Esophagus (tissue), 2 donors: ENCODE data around the gene ATP5MC2. TPM values are rescaled to one million over a fixed set of nuclear protein-coding genes. Genes with fewer than 3 reads are reported as not detected.

ENCODE experiments used
- H3K27ac ChIP-seq, 2 donors: one replicate each; pipeline ENCODE4 v1.5.1; 2013; ENCODE audit warnings: low read depth in 2 of 2, mild to moderate bottlenecking in 2 of 2, inconsistent platforms in 1 of 2, low read length in 1 of 2, moderate library complexity in 1 of 2
- H3K27me3 ChIP-seq, 2 donors: one replicate each; pipeline ENCODE4 v1.6.1; 2013; ENCODE audit warnings: low read length in 2 of 2, control low read depth in 1 of 2, mild to moderate bottlenecking in 1 of 2; ENCODE audit not compliant: insufficient read depth in 2 of 2, control insufficient read depth in 1 of 2
- H3K36me3 ChIP-seq, 2 donors: one replicate each; pipeline ENCODE4 v1.6.1; 2013; ENCODE audit warnings: low read length in 1 of 2; ENCODE audit not compliant: control insufficient read depth in 2 of 2, insufficient read depth in 2 of 2
- H3K4me1 ChIP-seq, 2 donors: one replicate each; pipeline ENCODE4 v1.6.1; 2013; ENCODE audit warnings: low read length in 1 of 2; ENCODE audit not compliant: control insufficient read depth in 2 of 2, insufficient read depth in 2 of 2
- H3K4me3 ChIP-seq, 2 donors: one replicate each; pipeline ENCODE4 v1.5.1; 2013; ENCODE audit warnings: low read length in 2 of 2, mild to moderate bottlenecking in 2 of 2, low read depth in 1 of 2, moderate library complexity in 1 of 2
- H3K9me3 ChIP-seq, 2 donors: one replicate each; pipeline ENCODE4 v1.6.1; 2013; ENCODE audit warnings: mild to moderate bottlenecking in 2 of 2, low read depth in 1 of 2, low read length in 1 of 2, moderate library complexity in 1 of 2; ENCODE audit not compliant: control insufficient read depth in 2 of 2, insufficient read depth in 1 of 2
- WGBS, 2 donors: extraction: QIAGEN DNeasy Blood & Tissue Kit; methylation state at CpG; one replicate each; pipeline ENCODE4 v1.1.7; 2013; 5-methylcytosine and 5-hydroxymethylcytosine counted together
- polyA plus RNA-seq, 2 donors: library from polyadenylated mRNA; stranded (reverse); fragments of 200-250 nt; gene quantifications; one replicate each; pipeline ENCODE4 v1.2.3, GENCODE V29; 2013
- donor health status: healthy with polysubstance abuse.
- donor health status: Bipolar disorder and iron deficiency.

The ATP5MC2 gene
- polyA plus RNA-seq, 2 donors, result 334 to 466 TPM

DNA sequence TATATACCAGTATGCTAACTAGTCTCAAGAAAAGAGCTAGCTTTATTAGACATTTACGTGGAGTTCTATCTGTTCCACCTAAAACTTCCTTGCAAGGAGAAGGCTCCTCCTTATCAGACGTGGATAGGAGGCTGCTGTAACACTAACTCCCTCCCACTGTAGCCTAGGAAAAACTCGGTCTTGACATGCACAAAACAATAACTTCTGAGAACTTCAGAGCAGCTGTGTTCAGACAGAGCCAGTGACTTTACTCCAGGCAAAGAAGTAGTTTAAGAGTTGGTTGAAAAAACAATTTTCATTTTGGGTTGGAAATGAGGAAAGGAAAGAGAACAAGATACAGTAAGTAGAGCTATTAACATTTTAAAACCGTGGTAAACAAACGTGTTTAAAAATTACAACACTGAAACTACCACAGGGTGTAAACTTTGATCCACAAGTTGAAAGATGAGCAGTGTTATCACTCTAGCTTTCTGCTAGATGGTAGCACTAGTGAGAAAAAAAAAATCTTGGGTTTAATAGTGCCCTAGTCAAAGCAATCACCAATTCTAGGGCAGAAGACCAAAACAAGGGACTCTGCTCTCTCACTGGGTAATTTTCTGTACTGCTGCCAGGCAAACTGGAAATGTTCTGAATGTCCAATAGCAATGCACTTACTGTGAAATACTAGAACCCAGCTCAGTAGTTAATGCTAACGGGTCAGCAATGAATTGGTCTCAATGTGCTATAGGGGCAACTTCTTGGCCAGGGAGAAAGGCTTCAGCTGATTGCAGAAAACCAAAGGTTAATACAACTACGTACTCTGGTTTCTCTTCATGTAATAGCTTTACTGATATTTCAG is 52.1 kb downstream of the ATP5MC2 start:
- H3K9me3 ChIP-seq, result no peaks in the 10 kb centered on the region
- H3K4me3 ChIP-seq, result peak overlapping the region in 1 of 2 donors; percentile 89
- WGBS, 2 donors, result 7 to 10% methylated on average over 7 of the region's 7 CpGs
- no peaks in the 10 kb centered on the region for H3K27me3 ChIP-seq
- H3K36me3 ChIP-seq, result no peaks in the 10 kb centered on the region
- H3K27ac ChIP-seq, result peak overlapping the region; percentile 66
- no peaks in the 10 kb centered on the region for H3K4me1 ChIP-seq

DNA sequence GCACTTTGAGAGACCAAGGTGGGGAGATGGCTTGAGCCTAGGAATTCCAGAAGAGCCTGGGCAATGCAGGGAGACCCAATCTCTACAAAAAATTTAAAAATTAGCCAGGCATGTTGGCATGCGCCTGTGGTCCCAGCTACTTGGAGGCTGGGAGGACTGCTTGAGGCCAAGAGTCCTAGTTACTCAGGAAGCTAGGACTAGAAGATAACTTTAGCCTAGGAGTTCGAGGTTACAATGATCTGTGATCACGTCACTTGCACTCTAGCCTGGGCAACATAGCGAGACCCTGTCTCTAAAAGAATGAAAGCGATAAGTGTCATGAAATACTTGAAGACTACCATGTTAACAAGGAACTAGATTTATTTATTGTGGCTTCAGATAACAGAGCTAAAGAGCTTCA is 53.2 kb downstream of the ATP5MC2 start:
- Histone ChIP-seq H3K9me3 (no peaks in the 10 kb centered on the region), H3K4me1 (no peaks in the 10 kb centered on the region), H3K4me3 (no peak overlapping the region), H3K27me3 (no peaks in the 10 kb centered on the region), H3K27ac (no peak overlapping the region), H3K36me3 (no peaks in the 10 kb centered on the region)
- 91% methylated on average over 5 of the region's 5 CpGs for WGBS, 2 donors

DNA sequence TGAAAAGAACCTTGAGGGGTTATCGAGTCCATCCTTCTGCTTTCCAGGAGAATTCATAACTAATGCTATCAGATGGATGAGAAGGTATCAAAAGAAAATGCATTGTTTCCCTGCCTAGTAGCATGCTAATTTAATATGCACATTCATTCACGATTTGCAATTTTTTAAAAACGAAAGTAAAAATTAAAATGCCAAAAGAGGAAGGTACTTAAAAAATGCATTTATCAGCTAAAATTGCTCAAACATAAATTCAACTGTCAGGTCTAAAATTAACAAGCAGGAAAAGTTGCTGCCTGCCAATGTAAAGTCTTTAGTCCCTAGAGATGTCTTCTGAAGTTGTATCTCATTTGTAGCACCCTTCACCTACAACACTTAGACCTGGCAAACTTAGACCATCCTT is 57.6 kb downstream of the ATP5MC2 start:
- 6 to 18% methylated on average over 3 of the region's 3 CpGs for WGBS, 2 donors
- H3K4me1 ChIP-seq, result no peaks in the 10 kb centered on the region
- no peaks in the 10 kb centered on the region for H3K9me3 ChIP-seq
- no peak overlapping the region for H3K27ac ChIP-seq
- H3K4me3 ChIP-seq, result no peak overlapping the region
- H3K36me3 ChIP-seq, result peaks cover 0 to 3% of the 10 kb centered on the region in 2 donors
- no peaks in the 10 kb centered on the region for H3K27me3 ChIP-seq

DNA sequence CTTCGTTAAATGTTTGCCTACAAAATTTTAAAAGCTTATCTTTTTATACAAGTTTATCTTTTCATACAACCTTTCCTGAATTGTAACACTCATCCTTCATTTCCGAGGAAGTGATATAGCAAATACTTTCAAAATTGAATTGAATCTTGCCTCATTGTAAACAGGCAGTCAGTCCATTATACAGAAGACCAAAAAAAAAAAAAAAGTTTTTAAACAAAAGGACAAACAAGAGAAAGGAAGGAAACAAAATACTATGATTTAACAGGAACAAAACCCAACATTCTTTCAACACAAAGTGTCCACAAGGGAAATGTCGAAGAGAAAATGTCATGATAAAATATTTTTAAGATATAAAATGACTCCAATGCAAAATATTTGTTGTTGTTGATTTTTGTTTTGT is 58.2 kb downstream of the ATP5MC2 start:
- Histone ChIP-seq H3K4me3 (no peak overlapping the region), H3K4me1 (no peaks in the 10 kb centered on the region), H3K27ac (no peak overlapping the region), H3K27me3 (no peaks in the 10 kb centered on the region), H3K9me3 (no peaks in the 10 kb centered on the region), H3K36me3 (peaks cover 0 to 3% of the 10 kb centered on the region in 2 donors)
- 56 to 61% methylated on average over 3 of the region's 3 CpGs for WGBS, 2 donors

DNA sequence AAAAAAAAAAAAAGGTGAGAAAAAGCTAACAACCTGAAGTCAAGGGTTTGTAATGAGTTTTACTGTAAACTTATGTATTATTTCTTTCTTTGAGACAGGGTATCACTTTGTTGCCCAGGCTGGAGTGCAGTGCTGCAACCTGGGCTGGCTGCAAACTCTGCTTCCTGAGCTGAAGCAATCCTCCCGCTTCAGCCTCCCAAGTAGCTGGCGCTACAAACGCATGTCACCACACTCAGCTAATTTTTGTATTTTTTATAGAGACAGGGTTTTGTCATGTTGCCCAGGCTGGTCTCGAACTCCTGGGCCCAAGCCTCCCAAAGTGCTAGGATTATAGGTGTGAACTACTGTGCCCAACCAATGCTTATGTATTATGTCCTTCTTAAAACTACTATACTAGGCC is 58.9 kb downstream of the ATP5MC2 start:
- no peaks in the 10 kb centered on the region for H3K4me1 ChIP-seq
- no peak overlapping the region for H3K27ac ChIP-seq
- H3K27me3 ChIP-seq, result no peaks in the 10 kb centered on the region
- peaks cover 0 to 3% of the 10 kb centered on the region in 2 donors for H3K36me3 ChIP-seq
- H3K4me3 ChIP-seq, result no peak overlapping the region
- 84 to 86% methylated on average over 4 of the region's 4 CpGs for WGBS, 2 donors
- H3K9me3 ChIP-seq, result no peaks in the 10 kb centered on the region

Other genes with a start within 250 kb of the ATP5MC2 start
- 100 to 1,000 TPM in 1 of 2 donors, 10 to 100 TPM in 1; 73.8 to 119 TPM for gene PRR13, start 234.3 kb downstream of the ATP5MC2 start, polyA plus RNA-seq
- gene PCBP2, start 224.0 kb downstream of the ATP5MC2 start, polyA plus RNA-seq, result 100 to 1,000 TPM; 330 to 344 TPM
- gene MAP3K12, start 176.6 kb downstream of the ATP5MC2 start, polyA plus RNA-seq, result 1 to 10 TPM; 6.2 to 8.5 TPM
- gene TARBP2, start 174.8 kb downstream of the ATP5MC2 start, polyA plus RNA-seq, result 10 to 100 TPM; 20.1 to 24.8 TPM
- under 1 TPM in 1 of 2 donors, not detected in 1; 0.12 TPM for gene NPFF, start 168.6 kb downstream of the ATP5MC2 start, polyA plus RNA-seq
- 10 to 100 TPM; 15.9 to 23.5 TPM for gene ATF7, start 49.7 kb downstream of the ATP5MC2 start, polyA plus RNA-seq
- gene CALCOCO1, start 51.4 kb upstream of the ATP5MC2 start, polyA plus RNA-seq, result 10 to 100 TPM; 49.7 to 72.7 TPM
- not detected for gene CISTR, start 75.9 kb upstream of the ATP5MC2 start, polyA plus RNA-seq